Measurements from ENCODE around the gene PNPLA7. TPM values are rescaled to one million over a fixed set of nuclear protein-coding genes. Genes with fewer than 3 reads are reported as not detected.

Gene PNPLA7
- total and polyA plus RNA-seq, 2 of the 13 experiments (the other 11 are each of a cell fraction or from before 2014, with no cell fraction given) = 0.42 to 1.5 TPM

DNA sequence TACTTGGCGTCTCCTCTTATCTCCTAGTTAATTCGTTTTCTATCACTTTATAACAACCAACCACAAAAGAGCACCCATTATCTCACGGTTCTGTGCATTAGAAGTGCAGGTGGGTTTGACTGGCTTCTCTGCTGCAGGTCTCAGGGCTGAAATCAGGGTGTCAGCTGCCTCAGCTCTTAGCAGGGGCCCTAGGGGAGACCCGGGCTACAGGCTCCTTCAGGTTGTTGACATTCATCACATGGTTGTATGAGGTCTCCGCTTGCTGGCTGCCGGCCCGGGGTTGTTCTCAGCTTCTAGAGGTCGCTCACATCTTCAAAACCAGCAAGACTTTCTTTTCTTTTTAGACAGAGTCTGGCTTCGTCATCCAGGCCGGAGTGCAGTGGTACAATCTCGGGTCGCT is 43.0 kb upstream of the PNPLA7 start:
- in situ Hi-C loops (cut with HindIII; ENCODE audit: extremely low pct_ligation_motif_present, low pct_unique_long_range_greater_than_20kb) (no loop called here), intact Hi-C loops (cut with micrococcal nuclease; ENCODE audit: unreplicated experiment) (no loop called here)
- Histone ChIP-seq H3K36me3 (replicated peaks in 1 of 2; ENCODE audit: control insufficient read depth in 1 of 2, insufficient read depth in 2 of 2, low read length in 2 of 2) (peaks cover 0 to 5% of the 10 kb centered on the region in 2 experiments; a peak in 1 of 5 replicates), H3K4me1 (ENCODE audit: insufficient read depth, low read length) (peaks cover 46% of the 10 kb centered on the region), H3K27ac (ENCODE audit: extremely low read length, insufficient read depth, low read length) (no peak overlapping the region), H2AFZ (ENCODE audit: low read length) (no peak overlapping the region), H3K27me3 (ENCODE audit: control insufficient read depth in 1 of 2, insufficient read depth in 2 of 2, low read length in 2 of 2) (no peaks in the 10 kb centered on the region), H3K9me3 (ENCODE audit: low read length) (no peaks in the 10 kb centered on the region), H3K4me3 (replicated peaks in 1 of 3; ENCODE audit: insufficient read depth in 1 of 3, low read depth in 2 of 3, low read length in 3 of 3) (no peak overlapping the region), H3K9ac (ENCODE audit: insufficient read depth, low read depth, low read length) (no peak overlapping the region), H3K79me2 (ENCODE audit: insufficient read depth, low read length) (peaks cover 15% of the 10 kb centered on the region), H4K20me1 (ENCODE audit: insufficient read depth, low read length) (no peaks in the 10 kb centered on the region), H3K4me2 (ENCODE audit: low read depth, low read length) (0 out of 2 replicates have a peak overlapping the region, but pooled peaks have one; percentile 19)
- FAIRE-seq (no peak), ATAC-seq (no peak), DNase-seq (ENCODE audit: low spot score) (no peak)
- TF ChIP-seq ZSCAN12 (CRISPR knock-in tag; IDR thresholded peaks at IDR 0.05) (no peak), POLR2A (IDR thresholded peaks at IDR 0.05; ENCODE audit: insufficient read depth in 1 of 2, low read depth in 2 of 2, low read length in 2 of 2) (no peak), CCAR2 (optimal IDR thresholded peaks at IDR 0.05; ENCODE audit: low read depth, low read length) (no peak), TRIM24 (CRISPR knock-in tag; IDR thresholded peaks at IDR 0.05) (no peak), NCOA5 (CRISPR knock-in tag; IDR thresholded peaks at IDR 0.05) (no peak), ZNF180 (CRISPR knock-in tag; IDR thresholded peaks at IDR 0.05; ENCODE audit: borderline replicate concordance, low read depth) (no peak), KDM4B (CRISPR knock-in tag; IDR thresholded peaks at IDR 0.05) (no peak)
- TF ChIP-seq, protein P1, sequence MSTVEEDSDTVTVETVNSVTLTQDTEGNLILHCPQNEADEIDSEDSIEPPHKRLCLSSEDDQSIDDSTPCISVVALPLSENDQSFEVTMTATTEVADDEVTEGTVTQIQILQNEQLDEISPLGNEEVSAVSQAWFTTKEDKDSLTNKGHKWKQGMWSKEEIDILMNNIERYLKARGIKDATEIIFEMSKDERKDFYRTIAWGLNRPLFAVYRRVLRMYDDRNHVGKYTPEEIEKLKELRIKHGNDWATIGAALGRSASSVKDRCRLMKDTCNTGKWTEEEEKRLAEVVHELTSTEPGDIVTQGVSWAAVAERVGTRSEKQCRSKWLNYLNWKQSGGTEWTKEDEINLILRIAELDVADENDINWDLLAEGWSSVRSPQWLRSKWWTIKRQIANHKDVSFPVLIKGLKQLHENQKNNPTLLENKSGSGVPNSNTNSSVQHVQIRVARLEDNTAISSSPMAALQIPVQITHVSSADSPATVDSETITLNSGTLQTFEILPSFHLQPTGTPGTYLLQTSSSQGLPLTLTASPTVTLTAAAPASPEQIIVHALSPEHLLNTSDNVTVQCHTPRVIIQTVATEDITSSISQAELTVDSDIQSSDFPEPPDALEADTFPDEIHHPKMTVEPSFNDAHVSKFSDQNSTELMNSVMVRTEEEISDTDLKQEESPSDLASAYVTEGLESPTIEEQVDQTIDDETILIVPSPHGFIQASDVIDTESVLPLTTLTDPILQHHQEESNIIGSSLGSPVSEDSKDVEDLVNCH (CRISPR knock-in tag; IDR thresholded peaks at IDR 0.05) = no peak
- TF ChIP-seq, protein P2, sequence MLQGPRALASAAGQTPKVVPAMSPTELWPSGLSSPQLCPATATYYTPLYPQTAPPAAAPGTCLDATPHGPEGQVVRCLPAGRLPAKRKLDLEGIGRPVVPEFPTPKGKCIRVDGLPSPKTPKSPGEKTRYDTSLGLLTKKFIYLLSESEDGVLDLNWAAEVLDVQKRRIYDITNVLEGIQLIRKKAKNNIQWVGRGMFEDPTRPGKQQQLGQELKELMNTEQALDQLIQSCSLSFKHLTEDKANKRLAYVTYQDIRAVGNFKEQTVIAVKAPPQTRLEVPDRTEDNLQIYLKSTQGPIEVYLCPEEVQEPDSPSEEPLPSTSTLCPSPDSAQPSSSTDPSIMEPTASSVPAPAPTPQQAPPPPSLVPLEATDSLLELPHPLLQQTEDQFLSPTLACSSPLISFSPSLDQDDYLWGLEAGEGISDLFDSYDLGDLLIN (CRISPR knock-in tag; IDR thresholded peaks at IDR 0.05; ENCODE audit: borderline replicate concordance) = no peak
- CTCF ChIA-PET (ENCODE audit: low intra/inter-chr PET ratio, low total read pairs) = no interaction called here
- POLR2A ChIA-PET = no interaction called here
- no TSS peak for BruUV-seq (replicated peaks)
- WGBS (ENCODE audit: low lambda C conversion rate) = 64% methylated on average over 12 of the region's 12 CpGs

Measured in HepG2 (cell line).